Activated CD8-positive, alpha-beta memory T cell treated with anti-CD3 and anti-CD28 coated beads for 36 hours (primary cell): ENCODE results near the gene UMAD1. TPM values are rescaled to one million over a fixed set of nuclear protein-coding genes. Genes with fewer than 3 reads are reported as not detected.

Experiments
- CTCF ChIA-PET: fragments of 350-600 bp; sonication (Branson Sonifier 250); formaldehyde crosslinking; loops from one replicate; lab custom pipeline; 2021; ENCODE audit warnings: antibody characterized with exemption; lab: Charles Lee
- POLR2A ChIA-PET: fragments of 350-600 bp; sonication (Branson Sonifier 250); formaldehyde crosslinking; loops from one replicate; lab custom pipeline; 2021; ENCODE audit warnings: antibody characterized with exemption; lab: Charles Lee
- total RNA-seq, 2 experiments: library from RNA; stranded (reverse); gene quantifications; one replicate each; pipeline ENCODE4 v1.2.3, GENCODE V29; 2021

The UMAD1 gene
- total RNA-seq, 2 experiments from 2014 or later = 12.8 to 14.2 TPM

DNA sequence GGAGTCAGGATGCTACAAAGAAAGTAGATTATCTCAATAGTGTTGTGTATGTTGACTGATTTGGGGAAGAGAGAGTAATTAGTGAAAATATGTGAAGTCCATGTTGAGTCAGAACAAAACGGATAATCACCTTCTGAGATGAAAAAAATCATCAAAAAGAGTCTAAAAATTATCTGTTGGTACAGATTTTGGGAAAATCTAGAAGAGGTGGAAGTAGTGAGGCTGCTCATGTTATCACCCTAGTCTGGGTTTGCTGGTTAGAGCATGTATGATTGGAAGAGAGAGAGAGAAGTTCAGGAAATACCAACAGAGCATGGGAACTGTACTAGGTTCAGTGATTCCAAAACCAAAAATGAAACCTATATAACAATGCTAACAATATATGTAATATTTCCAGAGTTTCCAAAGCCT lies 65.6 kb downstream of the UMAD1 start:
- ChIA-PET CTCF (no interaction called here), POLR2A (no interaction called here)

DNA sequence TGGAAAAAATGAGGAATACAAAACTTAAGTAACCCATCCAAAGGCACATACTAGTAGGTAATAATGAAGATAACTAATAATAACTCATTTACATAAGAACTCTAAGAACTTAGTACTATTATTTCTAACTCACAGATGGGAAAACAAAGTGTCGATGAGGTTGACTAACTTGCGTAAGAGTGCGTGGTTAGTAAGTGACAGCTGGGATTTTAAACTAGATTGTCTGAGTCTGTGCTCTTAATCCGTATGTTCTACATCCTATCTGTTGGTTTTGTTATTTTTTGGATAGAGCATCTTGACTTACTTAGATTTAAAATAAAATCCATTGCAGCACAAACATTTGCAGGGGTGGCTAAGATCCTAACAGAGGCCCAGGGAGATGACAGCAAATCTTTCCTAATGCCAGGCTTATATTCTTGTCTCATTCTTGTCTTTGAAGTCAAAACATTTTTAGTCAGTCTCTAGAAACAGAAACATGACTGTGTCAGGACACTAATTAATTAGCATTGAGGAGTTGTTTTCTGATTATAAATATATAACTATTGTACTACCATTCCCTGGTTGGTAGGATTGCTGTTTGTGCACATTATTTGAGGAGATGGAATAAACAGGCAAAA lies 66.1 kb downstream of the UMAD1 start:
- POLR2A ChIA-PET = no interaction called here
- CTCF ChIA-PET = no interaction called here

DNA sequence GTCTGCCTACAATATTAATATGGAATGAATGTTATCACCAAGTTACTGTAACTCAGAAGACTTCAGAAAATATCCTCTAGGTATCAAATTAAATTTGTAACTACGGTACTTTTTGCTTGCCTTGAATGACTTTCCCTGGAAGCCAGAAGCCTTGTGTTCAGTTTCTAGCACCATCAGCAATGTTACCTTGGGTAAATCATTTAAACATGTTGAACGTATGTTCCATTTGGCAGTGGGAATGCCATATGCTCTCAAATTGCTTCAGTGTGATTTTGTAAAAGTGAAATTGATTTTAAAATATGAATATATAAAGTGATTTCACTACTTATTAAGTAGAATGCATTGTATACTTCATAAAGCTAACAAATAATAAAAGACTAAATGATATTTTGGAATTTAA lies 66.7 kb downstream of the UMAD1 start:
- ChIA-PET POLR2A (no interaction called here), CTCF (interaction anchor here (1.3 kb wide), 1 partner anchor 12 kb away, joined by 3 read pairs; the partner anchor contains the start of gene RPA3)

DNA sequence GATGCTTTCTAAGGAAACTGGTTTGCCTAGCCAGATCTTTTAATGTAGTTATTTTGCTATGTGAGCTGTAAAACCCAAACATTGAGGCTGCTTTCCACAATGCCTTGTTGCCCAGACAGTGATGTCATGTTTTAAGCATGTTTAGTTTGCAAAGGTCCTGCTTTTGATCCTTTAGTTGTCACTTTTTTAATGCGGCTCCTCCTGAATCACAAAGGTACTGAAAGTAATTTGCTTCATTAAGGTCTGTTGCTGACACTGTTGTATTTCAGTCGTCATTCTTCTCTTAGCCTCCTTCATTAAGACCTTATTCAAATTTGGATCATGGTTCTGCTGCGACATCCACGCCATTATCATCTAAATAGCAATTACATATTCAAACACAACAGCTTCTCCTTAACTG lies 67.3 kb downstream of the UMAD1 start:
- POLR2A ChIA-PET = no interaction called here
- CTCF ChIA-PET = interaction anchor here (1.3 kb wide), 1 partner anchor 11 kb away, joined by 3 read pairs; the partner anchor contains the start of gene RPA3

DNA sequence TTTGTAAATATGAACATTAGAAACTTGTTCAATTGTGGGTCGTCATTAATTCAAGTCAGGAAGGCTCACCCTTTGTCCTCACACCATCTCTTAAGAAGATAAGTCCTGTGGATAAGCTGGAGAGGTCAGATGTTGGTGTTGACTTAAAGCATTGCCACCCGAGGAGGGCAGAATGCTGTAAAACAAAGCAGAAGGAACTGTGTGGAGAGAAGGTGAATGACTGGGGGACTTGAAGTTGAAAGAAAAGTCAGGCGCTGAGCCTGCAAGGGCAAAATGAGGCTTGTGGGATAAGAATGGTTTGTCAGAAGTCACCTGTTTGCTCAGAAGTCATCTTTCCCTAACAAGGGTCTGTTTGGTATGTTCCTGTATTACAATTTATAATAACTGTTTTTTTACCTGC lies 68.7 kb downstream of the UMAD1 start:
- POLR2A ChIA-PET = no interaction called here
- CTCF ChIA-PET = no interaction called here

DNA sequence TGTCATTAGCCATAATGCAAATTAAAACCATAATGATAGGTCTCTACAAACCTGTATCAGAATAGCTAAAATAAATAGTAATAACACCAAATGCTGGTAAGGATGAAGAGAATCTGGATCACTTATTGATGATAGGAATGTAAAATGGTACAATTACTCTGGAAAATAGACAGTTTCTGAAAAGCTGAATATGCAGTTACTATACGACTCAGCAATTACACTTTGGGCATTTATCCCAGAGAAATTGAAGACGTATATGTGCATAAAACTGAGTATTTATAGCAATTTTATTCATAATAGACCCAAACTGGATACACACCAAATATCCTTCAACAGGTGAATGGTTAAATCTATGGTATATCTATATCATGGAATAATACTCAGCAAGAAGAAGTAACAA lies 69.9 kb downstream of the UMAD1 start:
- CTCF ChIA-PET = no interaction called here
- POLR2A ChIA-PET = no interaction called here

DNA sequence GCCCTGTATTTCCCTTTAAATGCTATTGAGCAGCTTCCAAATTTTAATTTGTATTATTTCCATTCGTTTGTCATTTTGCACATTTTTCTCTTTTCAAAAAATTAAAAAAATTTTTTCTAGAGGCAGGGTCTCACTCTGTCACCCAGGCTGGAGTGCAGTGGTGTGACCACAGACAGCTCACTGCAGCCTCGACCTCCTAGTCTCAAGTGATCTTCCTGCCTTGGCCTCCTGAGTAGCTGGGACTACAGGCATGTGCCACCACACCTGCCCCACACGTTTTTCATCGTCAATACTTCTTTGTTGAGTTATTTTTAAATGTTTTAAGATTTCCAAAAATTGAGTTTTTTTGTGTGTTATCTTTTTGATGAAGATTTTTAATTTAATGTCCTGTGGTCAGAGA lies 73.2 kb downstream of the UMAD1 start:
- ChIA-PET CTCF (interaction anchor here (1.8 kb wide), 1 partner anchor 33 kb away, joined by 5 read pairs; no protein-coding TSS in a partner anchor), POLR2A (no interaction called here)

DNA sequence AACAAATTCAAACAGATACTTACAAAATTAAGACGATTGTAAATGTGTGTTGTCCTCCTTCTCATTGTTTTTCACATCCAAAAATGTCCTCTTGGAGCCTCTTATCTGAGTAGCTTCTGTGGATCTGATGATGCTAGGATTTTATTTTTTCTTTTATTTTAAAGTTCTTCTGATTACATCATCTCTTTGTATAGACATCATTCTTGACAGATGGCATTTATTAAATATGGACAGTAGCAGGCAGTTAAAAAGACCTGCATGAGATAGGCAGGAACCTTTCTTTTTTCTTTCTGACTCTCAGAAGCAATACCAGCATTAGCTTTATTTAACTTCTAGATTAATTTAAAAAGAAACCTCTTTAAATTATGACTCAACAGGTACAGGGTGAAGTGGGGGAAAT lies 77.9 kb downstream of the UMAD1 start, which contains the start of gene RPA3:
Gene RPA3 (minus strand): TSS at position 116 of the 400 bp plus-strand sequence. CDS start 78,189 bp downstream, outside the sequence.
- CTCF ChIA-PET = interaction anchor here (0.9 to 1.4 kb wide), 2 partner anchors 11 to 77 kb away, joined by 3 read pairs; partner anchors contain the start of gene UMAD1
- POLR2A ChIA-PET = no interaction called here

DNA sequence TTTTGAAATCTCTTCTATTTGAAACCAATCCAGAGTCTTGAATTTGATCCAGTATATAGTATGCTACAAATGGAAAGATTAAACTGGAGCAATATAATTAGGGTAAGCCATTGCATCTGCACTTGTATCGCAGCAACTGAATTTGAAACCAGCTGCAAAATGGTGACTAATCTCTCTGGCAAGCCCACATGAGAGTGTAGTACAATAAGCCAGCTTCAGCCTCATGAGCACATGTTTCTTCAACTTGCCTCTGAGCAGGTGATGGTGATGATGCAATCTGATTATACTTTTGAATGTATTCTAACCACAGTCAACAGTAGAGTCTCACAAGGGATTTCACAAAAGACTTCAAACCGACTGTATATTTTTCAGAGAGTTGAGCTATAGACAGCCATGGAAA lies 78.7 kb downstream of the UMAD1 start:
- ChIA-PET CTCF (interaction anchor here (0.9 to 1.4 kb wide), 3 partner anchors 11 to 79 kb away, joined by 3 read pairs; partner anchors contain the start of gene UMAD1), POLR2A (interaction anchor here (1.2 to 1.3 kb wide), 2 partner anchors 77 to 79 kb away, joined by 3 to 6 read pairs; partner anchors contain the start of gene UMAD1)

DNA sequence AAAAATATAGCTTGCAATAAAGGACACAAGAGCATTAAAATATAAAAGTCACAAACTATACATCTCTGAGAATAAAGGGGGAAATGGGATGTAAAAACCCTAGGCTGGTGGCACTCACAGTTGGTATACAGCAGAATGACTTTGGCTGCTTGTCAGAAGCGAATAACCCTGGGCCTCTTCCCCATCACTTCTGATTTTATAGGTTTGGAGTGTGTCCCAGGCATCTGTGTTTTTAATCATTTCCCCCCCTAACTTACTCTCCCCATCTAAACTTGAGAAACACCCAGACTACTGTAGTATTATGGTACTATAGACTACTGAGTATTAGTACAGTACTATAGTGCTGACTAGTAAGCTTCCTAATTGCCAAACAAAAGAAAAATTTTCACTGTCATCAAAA lies 79.6 kb downstream of the UMAD1 start:
- POLR2A ChIA-PET = interaction anchor here (1.3 kb wide), 1 partner anchor 80 kb away, joined by 6 read pairs; the partner anchor contains the start of gene UMAD1

DNA sequence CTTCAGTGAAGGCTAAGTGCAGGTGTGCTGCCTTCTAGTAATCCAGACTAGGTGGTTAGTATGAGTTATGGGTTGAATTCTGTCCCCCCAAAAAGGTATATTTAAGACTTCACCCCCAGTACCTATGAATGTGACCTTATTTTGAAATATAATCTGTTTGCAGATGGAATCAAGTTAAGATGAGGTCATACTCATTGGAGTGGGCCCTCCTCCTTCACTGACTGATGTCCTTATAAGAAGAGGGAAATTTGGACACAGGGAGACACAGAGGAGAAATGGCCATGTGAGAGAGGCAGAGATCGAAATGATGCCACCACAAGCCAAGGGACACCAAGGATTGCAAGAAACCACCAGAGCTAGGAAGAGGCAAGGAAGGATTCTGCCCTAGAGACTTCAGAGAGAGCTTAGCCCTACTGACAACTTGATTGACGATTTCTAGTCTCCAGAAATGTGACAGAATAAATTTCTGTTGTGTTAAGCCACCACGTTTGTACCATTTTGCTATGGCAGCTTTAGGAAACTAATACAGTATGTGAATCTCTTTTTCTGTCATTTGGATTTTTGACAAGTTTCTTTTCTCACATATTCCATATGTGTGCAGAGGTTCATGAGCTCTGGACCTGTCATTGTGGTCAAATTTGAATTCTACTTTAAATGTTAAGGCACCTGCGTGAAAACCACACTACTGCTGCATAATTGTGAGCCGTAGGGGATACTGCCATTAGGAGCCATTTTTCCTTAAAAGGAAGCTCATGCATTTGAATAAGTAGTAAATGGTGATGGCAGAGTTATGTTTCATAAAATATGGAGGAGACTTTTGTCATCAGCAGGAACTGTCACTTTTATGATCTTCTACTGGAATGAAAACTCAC lies 80.4 kb downstream of the UMAD1 start:
- ChIA-PET POLR2A (no interaction called here), CTCF (no interaction called here)

More for the DNA sequence above, 79.6 kb downstream of the UMAD1 start:
- CTCF ChIA-PET = no interaction called here

DNA sequence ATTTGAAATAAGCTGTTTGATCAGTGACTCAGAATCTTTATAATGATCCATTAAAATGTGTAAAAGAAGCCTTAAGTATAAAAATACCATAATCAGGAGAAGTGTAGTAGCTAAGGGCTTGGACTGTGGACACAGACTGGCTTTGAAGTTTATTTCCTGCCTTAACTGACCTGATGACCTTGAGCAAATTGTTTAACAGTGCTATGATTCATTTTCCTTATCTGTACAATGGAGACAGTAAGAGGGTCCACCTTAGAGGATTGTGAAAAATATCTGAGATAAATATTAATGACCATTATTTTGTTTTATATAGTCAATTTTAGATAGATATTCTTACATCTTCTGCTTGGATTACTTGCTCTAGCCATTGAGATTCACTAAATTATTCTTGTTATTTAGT lies 91.2 kb downstream of the UMAD1 start:
- POLR2A ChIA-PET = no interaction called here
- CTCF ChIA-PET = no interaction called here

DNA sequence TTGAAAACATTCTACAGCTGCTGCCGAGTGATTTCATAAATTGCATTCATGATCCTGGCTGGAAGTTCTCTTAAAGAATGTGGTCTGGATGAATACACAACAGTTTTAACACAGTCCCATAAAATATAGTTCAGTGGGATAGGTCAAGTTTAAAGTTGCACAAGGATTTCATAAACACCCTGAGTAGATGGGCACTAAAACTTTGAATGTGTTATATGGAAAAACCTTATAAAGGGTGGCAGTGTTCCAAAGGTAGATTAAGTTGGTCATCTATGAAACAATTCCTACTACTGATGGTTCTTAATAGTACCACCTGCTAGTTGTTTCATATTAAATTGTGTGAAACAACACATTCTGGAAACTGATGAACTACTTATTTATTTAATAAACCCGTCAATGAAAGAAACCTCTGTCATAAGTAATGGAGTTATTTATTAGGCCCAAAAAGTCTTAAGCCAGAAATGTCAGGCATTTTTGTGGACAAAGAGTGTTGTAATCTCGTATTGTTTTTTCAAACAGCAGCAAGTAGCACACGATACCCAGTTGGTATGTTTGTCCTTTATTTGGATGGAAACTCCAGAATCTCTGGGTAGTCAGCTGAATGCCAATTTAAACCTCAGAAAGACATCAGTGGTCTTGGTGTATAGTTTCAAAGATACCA lies 92.2 kb downstream of the UMAD1 start:
- ChIA-PET POLR2A (no interaction called here), CTCF (no interaction called here)

DNA sequence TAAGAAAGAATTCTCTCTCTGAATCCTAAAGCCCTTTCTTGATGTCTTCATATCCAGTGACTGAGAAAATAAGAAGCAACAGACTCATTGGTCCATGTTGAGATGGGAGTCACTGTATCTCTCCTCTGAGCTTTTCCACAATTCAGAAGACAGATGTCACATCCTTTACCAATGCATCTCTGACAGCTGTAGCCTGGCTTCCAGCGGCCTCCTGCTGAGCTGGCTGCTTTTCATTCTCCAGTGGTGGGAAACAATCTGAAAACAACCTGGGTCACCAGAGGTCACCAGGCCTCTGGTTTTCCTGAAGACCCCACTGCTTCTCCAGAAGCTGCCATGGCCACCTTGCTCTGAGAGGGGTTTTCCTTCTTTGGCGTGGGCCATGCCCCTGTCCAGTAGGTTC lies 96.1 kb downstream of the UMAD1 start:
- ChIA-PET CTCF (no interaction called here), POLR2A (no interaction called here)

DNA sequence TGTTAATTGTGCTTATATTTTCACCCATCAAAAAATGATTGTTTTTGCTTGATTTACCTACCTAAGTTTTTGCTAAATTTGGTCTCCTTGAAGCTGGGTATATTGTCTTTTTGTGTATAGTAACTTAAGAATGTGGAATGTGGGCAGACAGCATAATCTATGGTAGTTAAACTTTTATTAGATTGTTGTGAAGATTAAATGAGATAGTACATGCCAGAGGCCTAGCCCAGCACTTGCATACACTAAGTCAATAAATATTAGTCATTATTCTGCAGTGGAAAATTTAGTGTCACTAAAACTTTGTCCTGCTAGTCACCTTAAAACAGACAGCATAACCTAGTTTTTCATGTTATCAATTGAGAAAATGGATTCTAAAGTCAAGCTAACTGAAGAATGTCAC lies 97.1 kb downstream of the UMAD1 start:
- ChIA-PET POLR2A (no interaction called here), CTCF (no interaction called here)

DNA sequence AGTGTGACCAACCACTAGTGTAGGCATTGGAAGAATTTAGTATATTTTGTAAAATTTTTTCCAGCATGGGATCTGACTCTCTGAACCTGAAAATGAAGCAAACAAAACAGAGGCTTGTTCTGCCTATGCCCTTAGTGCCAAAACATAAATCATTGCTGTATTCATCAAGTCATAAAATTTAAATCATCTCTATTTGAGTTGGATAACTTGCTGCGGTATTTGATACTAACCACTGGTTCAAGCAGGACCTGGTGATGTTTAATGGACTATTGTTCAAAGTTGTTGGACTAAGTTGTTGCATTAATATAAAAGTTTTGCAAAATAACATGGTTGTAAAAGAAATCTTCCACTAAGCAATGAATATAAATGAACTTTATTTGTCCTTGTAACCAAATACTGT lies 97.6 kb downstream of the UMAD1 start:
- POLR2A ChIA-PET = no interaction called here
- CTCF ChIA-PET = no interaction called here

DNA sequence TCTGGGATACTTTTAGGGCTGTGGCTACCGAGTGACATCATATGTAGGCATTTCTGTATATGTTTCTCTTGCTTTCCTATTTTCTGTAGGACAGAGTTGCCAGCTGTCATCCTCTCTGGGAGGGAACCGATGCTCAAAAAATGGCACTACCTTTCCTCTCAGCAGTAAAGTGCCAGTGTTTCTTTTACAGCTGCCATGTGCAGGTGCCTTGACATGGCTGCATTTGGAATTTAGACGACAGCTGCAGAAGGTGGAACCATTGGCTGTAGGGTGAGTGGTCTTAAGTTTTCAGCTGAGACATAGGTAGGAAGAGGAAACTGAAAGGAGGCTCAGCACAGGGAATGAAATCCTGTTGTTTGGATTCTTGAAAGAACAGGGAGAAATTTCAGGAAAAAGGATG lies 98.1 kb downstream of the UMAD1 start:
- ChIA-PET POLR2A (no interaction called here), CTCF (interaction anchor here (0.5 kb wide), 1 partner anchor 213 kb away, joined by 3 read pairs; no protein-coding TSS in a partner anchor)

DNA sequence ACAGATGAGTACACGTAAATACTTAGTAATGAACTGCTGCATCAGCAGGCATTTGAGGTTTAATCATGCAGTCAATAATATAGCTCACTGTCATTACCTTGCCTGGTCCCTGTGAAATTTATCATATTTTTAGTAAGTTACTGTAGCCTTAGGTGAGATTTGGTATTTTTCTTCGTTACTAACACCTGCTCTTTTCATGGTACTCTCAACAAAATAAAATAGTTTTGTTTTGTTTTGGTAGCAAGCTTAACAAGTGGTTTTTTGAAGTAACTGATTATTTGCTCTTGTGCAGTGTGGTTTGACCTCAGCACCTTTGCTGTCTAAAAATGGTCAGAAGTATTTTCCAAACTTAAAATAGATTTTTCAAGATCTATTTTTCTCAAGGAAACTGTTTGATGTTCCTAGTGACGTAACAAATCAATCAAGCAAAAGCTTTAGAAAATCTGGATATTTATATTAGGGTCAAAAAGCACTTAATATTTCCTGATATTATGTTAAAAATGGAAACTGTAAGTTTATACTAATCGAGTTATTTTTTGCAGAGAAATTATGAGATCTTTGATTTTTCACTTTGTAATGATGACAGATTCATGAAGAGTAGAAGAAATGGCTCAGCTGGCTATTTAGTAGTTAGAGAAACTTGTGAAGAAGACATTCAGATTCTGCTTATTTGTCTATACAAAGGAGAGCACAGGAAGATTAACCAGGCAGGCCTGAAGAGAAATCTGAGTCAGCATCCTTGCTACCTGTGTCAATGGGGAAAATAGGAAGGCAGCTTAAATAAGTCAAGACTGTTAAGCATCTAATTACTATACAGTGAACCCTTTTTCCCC lies 98.9 kb downstream of the UMAD1 start:
- CTCF ChIA-PET = interaction anchor here (0.5 kb wide), 1 partner anchor 213 kb away, joined by 3 read pairs; no protein-coding TSS in a partner anchor
- POLR2A ChIA-PET = no interaction called here

DNA sequence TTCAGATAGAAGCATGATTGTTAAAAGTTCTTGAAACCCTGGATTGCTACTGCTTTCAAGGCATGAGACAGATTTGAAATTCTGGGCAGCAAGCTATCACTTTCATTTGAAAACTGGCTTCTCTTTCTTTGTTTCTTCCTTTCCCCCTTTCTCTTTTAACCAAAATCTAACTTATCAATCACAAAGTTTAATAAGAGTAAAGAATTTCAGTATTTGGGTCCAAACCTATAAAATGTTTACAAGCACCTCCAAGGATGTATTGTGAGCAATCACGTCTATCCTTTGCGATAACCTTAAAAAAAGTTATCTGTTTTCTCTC lies 99.4 kb downstream of the UMAD1 start:
- ChIA-PET POLR2A (no interaction called here), CTCF (interaction anchor here (0.6 kb wide), 1 partner anchor 125 kb away, joined by 3 read pairs; no protein-coding TSS in a partner anchor)
